GM18858 (cell line): ENCODE measurements around the gene CEP131.

ENCODE experiments used
- ATAC-seq: cut with Tn5 transposase; IDR thresholded peaks from one replicate; pipeline ENCODE4 v1.9.1; 2021; ENCODE audit not compliant: unreplicated experiment

The CEP131 gene

DNA sequence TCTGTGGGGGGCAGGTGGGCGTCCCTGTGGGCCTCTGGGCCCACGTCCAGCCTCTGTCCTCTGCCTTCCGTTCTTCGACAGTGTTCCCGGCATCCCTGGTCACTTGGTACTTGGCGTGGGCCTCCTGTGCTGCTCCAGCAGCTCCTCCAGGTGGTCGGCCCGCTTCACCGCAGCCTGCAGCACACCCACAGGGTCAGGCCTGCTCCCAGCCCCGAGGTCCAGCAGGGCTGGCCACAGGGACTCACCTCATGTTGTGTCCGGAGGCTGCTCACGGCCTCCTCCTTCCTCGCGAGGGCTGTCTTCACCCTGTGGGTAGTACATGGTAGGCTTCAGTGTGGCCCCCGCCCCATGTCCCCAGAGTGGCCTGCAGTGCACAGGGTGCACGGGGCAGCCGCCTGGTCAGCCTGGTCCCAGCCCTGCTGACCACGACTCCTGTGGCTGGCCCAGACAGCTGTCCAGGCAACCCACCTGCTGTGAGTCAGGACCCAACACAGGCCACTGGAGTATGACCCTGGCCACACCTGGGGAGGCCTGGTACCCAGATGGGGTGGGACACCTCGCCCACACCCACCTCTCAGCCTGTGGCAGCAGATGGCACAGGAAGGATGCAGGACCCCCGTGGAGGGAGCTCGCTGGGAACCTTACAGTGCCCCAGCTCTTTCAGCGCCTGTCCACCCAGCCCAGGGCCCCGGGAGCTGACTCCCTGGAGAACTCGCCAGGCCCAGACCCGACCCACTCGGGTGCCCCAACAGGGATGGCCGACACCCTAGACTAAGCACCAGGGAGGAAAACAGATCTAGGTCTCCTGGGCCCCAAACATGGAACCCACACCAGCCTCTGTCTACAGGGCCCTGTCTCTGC, 32.9 kb downstream of the CEP131 start:
- ATAC-seq, result no peak

DNA sequence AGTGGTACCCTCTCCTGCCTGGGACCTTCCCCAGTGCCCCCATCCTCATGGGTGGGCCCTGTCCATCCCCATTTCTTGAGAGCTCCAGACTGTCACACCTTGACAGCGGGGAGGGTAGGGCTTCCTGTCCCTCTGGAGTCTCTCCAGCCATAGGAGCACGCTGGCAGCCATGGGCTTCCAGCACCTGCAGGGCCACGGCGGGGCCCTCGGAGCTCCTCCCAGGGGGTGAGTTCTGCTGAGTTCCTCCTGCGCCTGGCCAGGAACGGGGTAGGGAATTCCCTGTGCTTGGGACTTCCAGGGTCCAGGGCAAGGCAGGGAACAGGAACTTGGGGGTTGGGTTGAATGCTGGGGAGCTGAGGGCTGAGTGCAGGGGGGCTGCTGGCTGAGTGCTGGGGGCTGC, 33.7 kb downstream of the CEP131 start:
- no peak for ATAC-seq

DNA sequence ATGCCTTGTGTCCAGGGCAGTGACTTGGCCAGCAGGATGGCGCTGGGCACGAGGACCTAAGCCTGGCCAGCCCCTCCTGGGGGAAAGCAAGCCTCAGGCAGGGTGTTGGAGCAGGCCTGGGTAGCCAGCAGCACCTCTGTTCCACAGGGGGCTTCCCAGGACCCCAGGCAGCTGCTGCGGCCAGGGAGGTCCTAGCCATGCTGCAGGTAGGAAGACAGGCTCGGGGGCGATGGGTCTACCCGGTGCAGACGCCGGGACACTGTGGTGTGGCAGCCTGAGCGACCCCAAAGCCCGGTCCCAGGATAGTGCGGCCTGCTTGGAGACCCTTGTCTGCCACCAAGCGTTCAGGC, 34.3 kb downstream of the CEP131 start:
- ATAC-seq, result no peak

DNA sequence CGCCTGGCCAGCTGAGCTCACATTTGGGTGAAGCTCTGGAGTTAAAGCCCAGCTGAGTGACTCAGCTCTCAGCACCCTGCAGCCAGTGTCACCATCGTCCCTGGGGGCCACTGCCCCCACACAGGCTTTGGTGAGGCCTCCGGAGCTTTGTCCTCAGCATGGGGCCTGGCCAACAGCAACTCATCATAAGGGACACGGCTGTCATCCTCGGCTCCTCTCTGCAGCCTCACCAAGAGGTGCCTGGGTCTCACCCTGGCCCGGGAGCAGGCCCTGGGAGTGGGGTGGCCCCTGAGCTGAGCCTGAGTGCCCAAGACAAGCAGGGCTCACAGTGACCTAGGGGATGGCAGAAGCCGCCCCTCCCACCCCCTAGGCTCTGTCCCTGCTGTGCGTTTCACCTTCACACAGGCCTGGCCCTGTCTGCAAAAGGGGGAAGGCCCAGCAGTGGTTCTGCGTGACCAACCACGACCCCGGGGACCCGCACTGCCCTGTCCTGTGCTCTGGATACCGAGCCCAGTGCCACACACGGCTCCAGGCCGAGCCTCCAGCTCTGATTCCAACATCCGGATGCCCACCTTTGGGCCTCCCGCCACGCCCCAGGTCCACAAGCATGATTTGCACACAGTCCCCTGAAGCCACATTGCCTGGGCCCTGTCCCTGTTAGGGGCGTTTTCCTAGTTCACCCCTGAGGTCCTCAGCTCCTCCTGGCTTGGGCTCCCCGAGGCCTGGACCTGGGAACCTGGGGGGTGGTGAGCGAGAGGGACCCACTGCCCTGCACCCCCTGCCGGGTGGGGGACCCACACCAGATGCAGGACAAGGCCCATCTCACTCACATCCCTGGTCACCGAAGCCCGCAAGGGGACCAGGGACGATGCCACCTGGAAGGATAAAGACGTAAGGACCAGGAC, 34.9 kb downstream of the CEP131 start:
- no peak for ATAC-seq

DNA sequence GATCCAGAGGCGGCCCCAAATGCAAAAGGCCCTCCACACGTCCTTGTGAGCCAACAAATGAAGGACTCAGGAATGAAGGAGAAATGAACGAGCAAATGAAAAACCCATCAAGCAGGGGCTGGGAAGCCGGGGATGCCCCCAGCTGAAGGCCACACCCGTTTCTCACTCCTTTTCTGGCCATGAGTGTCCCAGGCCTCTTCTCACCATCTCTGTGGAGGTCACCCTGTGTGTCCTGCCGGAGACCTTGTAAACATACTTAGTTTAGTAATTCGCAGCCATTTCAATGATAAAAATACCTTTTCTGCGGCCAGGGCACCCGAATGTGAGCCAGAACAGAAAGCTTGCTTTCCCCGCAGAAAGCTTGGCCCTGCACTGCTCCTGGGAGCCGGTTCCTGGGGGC, 35.6 kb downstream of the CEP131 start:
- no peak for ATAC-seq

DNA sequence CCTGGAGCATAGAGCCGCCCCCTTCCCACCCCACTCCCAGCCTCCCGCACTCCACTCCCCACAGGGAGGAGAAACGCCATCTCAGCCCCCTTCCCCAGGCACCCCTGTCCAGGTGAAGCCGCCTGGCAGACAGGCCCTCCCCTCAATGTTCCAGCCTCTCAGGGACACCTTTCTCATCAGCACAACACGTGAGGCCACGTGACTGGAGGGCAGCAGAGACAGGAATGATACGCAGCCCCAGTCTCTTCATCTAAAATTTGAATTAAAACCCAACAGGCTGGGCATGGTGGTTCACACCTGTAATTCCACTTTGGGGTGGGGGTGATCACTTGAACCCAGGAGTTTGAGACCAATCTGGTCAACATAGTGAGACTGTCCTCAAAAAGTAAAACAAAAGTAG, 36.6 kb downstream of the CEP131 start:
- no peak for ATAC-seq

DNA sequence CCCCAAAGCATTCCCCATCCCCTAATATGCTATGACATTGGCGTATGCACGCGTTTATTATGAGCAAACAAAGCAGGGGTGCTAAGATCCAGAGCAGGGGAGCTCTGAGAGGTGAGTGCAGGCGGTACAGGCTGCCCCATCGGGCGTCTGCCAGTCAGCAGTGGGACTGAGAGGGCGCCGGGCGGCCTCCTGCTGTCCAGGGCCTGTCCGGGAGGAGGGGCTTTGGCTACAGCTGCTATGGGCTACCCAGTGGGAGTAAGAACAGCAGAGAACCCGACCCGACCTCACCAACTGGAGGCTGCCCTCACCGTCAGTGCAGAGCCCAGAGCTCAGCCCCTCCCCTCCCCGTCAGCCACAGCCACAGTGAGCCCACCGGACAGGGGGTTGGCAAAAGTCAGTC, 38.2 kb downstream of the CEP131 start:
- ATAC-seq, result no peak

DNA sequence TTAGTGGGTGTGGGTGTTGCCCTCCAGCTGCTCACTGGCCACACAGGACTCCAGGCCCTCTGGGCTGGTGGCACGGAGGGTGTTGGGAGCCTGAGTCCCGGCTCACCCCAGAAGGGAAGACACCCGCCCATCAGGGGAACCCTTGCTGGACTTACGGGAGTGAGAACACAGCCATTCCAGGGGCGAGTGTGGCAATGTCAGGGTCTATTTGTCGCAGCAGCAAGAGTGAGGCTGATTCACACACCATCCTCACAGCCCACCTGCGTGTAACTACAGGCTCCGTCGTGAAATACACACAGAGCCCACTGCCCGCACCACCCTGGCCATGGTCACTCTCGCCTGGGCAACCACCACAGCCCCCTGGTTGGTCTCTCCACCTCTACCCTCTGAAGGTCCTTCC, 39.0 kb downstream of the CEP131 start:
- ATAC-seq, result no peak

DNA sequence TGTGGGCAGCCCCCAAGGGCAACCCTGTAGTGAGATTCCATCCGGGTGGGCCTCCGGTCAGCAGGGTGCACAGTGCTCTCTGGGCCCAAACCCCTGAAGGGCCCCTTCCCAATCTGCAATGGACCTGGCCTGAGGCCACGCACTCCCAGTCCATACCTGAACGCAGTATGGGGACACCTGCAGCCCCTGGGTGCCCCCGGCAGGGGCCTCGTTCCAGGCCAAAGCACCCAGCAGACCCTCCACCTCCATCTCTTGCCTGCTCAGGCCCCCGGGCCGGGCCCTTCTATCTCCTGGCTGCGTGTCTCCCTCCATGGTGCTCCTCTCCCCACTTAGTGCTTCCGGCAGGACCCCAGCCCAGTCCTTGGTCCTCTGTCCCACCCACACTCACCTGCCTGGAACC, 39.4 kb downstream of the CEP131 start:
- no peak for ATAC-seq

DNA sequence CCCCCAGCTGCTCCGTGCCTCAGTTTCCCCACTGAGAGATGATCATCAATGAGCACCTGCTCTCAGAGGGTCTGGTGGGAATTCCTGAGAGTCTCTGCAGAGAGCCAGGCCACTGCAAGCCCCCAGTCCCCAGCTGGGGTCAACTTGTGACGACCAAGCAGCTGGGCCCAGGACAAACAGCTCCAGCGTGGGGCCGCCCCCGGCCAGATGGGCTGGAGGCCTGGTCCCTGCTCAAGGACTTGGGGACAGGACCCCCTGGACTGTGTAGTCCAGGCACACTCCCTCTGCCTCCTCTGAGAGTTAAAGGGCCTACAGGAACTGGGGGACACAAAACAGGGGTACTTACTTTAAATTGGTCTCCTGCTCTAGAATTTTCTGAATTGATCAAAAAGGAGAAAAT, 40.2 kb downstream of the CEP131 start:
- no peak for ATAC-seq

DNA sequence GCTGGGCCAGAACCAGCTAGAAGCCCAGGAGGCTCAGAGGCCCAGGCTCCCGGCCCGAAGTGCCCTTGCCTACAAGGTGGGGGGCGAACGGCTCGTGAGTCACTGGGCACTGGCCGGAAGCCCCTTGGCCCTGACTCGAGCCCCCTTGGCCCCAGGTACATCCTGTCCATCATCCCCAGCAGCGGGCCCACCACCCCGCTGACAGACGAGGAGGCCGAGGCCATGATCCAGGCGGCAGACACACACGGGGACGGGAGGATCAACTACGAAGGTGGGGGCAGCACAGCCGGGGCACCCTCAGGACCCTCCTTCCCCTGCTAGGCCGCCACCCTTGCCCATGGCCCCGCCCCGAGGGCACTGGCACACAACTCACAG, 41.0 kb downstream of the CEP131 start:
- ATAC-seq, result no peak

DNA sequence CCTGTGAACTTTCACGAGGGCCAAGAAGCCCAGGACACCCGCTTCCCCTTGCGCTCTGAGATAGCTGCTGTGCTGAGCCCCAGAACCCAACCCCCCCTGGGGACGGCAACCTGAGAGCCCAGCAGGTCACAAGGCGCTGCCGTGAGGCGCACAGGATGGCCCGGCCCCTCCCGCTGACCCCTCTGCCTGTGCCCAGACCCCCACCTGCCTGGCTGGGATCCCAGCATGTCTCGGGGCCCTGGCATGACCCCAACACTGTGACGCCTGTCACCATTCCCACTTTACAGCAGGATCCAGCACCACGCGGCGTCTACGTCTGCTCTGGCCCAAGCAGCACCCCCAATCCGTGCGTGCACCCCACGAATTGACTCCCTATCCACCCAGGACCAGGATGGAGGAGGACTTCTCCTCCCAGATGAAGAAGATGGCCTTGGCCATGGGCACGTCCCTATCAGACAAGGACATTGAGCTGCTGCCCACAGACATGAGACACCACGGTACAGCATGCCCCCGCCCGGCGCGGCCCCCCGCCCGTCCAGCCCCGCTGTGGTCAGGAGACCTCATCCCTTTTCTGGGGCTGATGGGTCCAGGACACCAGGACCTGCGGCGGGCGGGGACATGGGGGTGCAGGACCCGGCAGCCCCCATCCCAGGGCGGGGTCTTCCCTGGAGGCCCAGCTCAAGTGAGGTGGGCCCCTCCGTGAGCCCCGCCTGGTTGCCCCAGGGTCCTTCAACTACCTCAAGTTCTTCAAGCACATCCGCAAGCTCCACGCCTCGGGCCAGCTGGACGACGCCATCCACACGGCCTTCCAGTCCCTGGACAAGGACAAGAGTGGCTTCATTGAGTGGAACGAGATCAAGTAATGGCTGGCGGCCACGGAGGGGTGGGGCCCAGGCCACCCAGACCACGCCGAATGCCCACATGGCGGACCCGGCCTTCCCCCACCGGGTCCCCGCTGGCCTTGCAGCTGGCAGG, 41.6 kb downstream of the CEP131 start:
- ATAC-seq, result no peak

DNA sequence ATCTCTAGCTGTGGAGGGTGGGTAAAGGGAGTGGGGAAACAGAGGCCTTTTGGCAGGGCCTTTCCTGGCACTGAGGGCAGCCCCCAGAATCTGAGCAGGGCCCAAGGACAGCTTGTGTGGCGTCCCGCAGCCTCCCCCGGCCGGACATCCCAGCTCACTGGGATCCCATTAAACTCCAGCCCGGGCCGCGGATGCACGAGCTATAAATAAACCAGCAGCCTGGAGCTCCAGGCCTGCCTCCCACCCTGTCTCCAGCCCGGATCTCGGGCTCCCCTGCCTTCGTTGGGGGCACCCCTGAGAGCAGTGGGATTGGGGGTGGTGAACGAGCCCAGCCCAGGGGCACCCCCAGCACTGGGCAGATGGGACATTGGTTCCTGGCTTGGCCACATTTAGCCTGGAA, 42.9 kb downstream of the CEP131 start:
- ATAC-seq, result no peak

DNA sequence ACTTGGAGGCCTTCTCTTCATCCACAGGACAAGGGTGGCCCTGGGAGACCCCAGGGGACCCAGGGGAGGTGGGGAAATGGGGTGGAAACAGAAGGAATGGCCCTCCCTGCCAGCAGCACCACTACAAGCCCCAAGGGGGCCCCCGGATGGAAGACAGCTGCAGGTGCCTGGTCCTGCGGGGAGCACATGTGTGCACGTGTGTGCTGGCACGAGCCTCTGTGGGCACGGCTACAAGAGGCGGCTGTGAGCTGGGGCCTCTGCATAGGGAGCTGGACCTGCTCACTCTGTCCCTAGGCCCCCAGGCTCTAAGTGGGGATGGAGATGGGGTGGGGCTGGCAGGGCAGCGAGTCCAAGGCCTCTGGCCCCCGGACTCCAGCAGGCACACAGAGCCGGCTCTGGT, 43.5 kb downstream of the CEP131 start:
- no peak for ATAC-seq

DNA sequence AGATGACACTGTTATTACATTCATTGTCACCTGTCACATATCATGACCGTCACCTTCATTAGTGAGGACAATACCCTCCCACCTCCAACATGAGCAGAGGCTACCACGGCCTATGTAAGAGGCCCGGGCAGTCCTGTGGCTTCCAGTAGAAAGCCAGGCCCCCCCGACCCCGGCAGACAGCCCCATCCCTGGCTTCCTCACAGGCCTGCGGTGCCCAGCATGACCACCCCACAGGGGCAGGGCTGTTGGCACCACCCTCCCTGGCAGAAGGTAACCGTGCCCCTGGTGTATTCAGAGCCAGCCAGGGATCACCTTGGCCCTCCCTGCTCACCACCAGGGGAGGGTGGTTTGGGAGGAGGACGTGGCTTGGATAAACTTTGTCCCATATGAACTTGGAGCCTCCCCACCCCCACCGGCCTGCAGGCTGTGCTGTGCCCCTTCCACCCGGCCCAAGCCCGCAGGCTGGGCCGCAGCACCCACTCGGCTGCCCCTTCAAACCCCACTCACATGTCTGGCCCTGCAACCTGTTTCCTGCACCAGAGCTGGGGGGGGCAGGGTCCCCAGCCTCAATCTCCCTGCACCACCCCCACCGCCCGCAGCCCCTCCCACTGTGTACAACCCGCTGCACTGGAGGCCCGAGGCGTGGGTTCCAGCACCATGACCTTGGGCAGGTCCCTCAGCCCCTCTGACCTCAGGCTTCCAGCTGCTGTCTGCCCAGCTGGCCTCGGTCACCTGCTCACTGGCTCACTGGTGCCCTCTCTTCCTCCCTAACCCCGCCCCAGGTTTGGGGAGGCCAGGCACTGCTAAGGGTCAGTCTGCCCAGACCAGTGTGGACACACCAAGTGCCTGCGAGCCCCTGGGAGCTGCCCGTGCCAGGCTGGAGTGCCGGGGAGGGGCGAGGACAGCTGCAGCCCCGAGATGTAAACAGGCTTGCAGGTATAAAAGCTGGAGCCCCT, 44.4 kb downstream of the CEP131 start:
- ATAC-seq, result no peak

DNA sequence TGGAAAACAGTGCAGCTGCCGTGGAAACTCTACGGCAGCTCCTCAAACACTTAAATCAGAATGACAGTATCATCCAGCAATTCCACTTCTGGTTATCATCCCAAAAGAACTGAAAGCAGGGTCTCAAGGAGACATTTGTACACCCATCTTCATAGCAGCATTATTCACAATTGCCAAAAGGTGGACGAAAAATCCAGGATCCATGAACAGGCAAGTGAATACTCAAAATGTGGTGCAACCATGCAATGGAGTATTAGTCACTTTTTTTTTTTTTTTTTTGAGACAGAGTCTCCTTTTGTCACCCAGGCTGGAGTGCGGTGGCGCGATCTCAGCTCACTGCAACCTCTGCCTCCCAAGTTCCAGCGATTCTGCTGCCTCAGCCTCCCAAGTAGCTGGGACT, 46.1 kb downstream of the CEP131 start:
- ATAC-seq, result no peak

DNA sequence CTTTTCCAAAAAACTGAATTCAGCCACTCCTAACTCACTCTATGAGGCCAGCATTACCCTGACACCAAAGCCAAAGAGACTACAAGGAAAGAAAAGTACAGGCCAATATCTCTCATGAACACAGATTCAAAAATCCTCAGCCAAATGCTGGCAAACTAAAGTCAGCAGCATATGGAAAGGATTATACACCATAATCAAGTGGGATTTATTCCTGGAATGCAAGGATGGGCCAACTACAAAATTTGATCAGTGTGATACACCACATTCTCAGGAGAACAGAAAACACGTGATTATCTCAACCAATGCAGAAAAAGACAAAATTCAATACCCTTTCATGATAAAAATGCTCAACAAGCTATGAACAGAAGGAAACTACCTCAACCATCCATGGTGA, 49.0 kb downstream of the CEP131 start:
- ATAC-seq, result no peak

DNA sequence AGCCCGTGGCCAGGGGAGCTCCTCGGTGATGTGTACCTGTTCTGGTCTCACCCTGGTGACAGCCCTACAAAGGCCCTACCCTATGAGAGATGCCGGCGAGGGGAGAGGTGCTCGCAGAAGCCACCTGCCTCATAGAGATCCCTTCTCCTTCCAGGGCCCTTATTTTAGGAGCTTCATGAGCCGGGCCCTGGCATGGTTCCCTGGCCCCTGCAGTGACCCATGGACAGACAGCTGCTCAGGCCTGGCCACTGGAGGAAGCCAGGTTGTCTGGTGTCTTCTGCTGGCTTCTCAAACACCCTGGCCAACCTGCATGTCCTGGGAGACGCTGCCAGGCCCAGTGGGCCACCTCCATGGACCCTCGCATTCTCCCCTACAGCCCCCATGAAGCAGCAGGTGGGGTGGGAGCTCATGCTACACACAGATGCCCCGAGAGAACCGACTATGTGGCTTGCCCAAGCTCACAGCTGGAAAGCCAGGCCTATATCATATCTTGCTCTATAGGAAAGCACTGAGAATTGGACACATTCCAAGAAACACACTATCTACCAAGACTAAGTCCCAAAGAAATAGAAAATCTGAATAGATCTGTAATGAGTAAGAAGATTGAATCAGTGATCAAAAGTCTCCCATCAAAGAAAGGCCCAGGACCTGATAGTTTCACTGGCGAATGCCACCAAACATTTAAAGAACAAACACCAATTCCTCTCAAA, 49.6 kb downstream of the CEP131 start:
- no peak for ATAC-seq

DNA sequence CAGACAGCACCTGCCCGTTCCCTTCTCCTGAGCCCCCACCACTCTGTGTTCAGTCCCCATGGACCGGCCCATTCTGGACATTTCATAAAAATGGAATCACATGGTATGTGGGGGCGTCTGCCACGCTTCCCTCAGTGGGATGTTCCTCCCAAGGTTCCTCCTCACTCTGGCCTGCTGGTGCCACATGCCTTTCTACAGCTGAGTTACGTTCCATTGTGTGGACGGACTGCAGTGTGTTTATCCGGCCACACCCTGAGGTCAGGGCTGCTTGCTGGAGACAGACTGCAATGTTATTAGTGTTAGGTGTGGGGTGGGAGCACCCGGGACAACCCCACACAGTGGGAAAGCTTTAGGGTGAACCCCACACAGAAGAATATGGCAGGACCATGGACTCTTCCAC, 50.8 kb downstream of the CEP131 start:
- ATAC-seq, result no peak
